ENCODE measurements around the gene ATP8B1.

- TF ChIP-seq CTCF (IDR thresholded peaks at IDR 0.05) (no peak), POLR2A (IDR thresholded peaks at IDR 0.05) (no peak)
Measured at GRCh38 chr18:57603871-57604270, 199.2 kb downstream of the ATP8B1 start.

Data from stomach (tissue), 4 donors.